Kidney epithelial cell (primary cell): Measurements from ENCODE around the gene CAVIN2. TPM values are rescaled to one million over a fixed set of nuclear protein-coding genes. Genes with fewer than 3 reads are reported as not detected.

ENCODE experiments used
- DNase-seq: peaks from one replicate; pipeline ENCODE4 v3.0.0-alpha.2; 2010; ENCODE audit warnings: low read depth
- H3K27me3 ChIP-seq: 2 replicates; pipeline ENCODE4 v1.6.0; 2011; ENCODE audit warnings: low read length; ENCODE audit not compliant: control insufficient read depth, insufficient read depth
- H3K36me3 ChIP-seq: 2 replicates; pipeline ENCODE4 v1.5.1; 2011; ENCODE audit warnings: low read length; ENCODE audit not compliant: control insufficient read depth, insufficient read depth
- H3K4me3 ChIP-seq: 2 replicates; pipeline ENCODE4 v1.5.1; 2011; ENCODE audit warnings: low read depth, mild to moderate bottlenecking, control low read depth, low read length
- total RNA-seq: library from RNA; depleted of rRNA; stranded (reverse); fragments of >200 nt; gene quantifications from 2 replicates; pipeline ENCODE4 v1.2.3, GENCODE V29; 2015
- TF ChIP-seq, protein P1 (sequence below): IDR thresholded peaks from 2 replicates; pipeline ENCODE4 v1.5.1; 2011; ENCODE audit warnings: mild to moderate bottlenecking, moderate library complexity, low read length, control low read depth, inconsistent platforms; ENCODE audit not compliant: insufficient read depth, poor library complexity, severe bottlenecking

The CAVIN2 gene
- total RNA-seq, 1 donor from 2014 or later = 0.21 TPM

DNA sequence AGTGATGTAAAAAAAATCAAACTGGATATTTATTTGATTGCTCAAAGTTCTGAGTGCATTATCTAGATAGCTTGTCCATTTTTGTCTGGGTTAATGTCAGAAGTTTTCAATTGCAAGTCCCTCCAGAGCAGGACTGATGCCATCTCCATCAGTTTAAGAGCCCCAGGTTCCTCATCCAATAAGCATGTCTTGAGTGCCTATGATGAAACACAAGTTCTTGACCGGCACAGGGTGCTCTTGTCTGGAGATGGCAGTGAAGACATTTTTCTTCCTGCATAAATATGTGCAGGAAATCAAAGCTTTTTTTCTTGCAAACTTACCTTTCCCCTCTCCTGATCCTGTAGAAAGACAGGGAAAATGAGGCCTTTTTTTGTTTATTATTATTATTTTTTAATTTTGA, 31.9 kb downstream of the CAVIN2 start:
- DNase-seq = no peak
- H3K36me3 ChIP-seq = no peaks in the 10 kb centered on the region
- TF ChIP-seq, protein P1, sequence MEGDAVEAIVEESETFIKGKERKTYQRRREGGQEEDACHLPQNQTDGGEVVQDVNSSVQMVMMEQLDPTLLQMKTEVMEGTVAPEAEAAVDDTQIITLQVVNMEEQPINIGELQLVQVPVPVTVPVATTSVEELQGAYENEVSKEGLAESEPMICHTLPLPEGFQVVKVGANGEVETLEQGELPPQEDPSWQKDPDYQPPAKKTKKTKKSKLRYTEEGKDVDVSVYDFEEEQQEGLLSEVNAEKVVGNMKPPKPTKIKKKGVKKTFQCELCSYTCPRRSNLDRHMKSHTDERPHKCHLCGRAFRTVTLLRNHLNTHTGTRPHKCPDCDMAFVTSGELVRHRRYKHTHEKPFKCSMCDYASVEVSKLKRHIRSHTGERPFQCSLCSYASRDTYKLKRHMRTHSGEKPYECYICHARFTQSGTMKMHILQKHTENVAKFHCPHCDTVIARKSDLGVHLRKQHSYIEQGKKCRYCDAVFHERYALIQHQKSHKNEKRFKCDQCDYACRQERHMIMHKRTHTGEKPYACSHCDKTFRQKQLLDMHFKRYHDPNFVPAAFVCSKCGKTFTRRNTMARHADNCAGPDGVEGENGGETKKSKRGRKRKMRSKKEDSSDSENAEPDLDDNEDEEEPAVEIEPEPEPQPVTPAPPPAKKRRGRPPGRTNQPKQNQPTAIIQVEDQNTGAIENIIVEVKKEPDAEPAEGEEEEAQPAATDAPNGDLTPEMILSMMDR = no peak
- H3K4me3 ChIP-seq = no peak overlapping the region
- H3K27me3 ChIP-seq = no peaks in the 10 kb centered on the region

DNA sequence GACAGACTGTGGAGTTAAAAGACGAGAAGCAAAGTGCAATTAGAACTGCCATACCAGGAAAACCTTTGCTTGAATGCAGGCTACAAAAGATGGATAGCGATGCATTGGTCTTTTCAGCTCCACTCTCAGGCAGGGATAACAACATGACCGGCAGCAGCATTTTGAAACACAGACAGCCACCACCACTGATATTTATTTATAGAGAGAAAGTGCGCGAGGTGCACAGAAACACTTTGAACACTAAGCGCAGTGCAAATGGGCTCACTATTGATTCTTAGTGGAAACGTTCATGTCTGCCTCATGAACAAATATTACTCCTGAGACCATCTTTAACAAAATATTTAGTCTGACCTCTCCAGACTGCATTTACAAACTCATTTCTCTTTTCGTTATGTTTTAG, 32.9 kb downstream of the CAVIN2 start:
- DNase-seq = no peak

DNA sequence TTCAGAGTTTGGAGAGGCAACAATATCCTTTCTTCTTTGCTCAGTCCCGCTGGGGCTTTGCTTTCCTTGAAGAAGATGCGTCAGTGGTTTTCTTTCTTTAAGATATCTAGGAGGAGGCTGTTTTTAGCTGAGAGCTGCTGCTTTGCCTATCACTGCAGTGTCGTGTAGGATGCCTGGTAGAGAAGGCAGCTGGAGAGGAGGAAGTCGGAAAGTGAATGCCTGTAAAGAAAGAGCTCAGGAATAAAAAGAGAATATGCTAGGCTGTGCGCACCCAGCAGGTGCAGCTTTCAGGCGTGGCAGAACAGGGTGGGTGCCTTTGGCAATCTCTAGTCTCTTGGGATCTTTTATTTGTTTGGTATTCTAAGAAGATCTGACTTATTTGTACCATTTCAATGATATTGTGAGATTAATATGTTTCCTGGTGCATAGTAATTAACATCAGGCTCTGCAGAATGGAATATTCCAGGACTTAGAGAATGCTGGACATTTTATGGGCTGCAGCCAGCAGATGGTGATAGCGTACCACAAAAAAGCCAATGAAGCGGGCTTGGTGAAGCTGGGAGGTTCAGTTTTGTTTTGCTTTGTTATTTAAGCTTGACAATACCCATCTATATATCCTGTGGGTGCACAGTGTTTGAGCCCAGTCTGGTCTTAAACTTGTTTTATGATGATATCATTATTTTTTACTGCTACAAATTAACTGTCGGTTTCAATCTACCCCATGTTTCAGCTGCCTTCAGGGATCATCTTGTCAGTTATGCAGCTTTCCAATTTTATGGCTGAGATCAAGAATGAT, 34.9 kb downstream of the CAVIN2 start:
- H3K27me3 ChIP-seq = no peaks in the 10 kb centered on the region
- TF ChIP-seq, protein P1 = peak; percentile 83
- no peaks in the 10 kb centered on the region for H3K36me3 ChIP-seq
- DNase-seq = no peak
- no peak overlapping the region for H3K4me3 ChIP-seq

More for the DNA sequence above, 32.9 kb downstream of the CAVIN2 start:
- Histone ChIP-seq H3K27me3 (no peaks in the 10 kb centered on the region), H3K36me3 (no peaks in the 10 kb centered on the region), H3K4me3 (no peak overlapping the region)
- TF ChIP-seq, protein P1 = no peak

DNA sequence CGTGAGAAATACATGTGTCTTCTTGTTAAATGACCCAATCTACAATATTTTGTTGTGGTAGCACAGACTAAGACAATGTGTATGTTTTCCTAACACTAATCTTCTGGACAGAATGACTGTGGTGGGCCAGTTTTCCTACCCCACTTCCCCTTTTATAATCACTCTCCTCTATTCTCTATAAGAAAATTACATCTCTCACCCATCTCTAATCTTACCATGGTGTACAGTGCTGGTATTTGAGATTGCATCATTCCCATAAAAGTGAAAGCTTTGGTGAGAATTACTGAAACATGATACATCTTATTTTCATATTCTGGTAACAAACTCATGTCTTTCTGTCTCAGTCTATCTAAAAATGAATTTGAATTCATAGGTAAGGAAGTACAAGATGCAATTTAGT, 40.5 kb downstream of the CAVIN2 start:
- no peak for DNase-seq
- Histone ChIP-seq H3K4me3 (no peak overlapping the region), H3K27me3 (no peaks in the 10 kb centered on the region), H3K36me3 (no peaks in the 10 kb centered on the region)
- TF ChIP-seq, protein P1 = no peak

DNA sequence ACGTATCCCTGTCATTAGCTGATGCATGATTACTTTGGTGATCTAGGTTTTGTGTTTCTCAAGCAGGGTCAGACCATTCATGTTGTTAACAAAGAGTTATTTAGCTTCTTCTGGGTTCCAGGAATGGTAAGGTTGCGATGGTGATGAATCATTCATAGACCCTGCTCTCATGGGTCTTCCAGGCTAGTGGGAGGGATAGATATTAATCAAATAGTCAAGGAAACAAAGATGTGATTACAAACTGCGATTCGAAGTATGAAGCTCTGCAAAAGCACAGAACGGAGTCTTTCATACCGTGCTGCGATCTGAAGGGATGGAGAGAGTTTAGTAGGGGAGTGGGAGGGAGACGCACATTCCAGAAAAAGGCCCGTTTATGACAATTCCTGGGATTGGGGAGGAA, 42.1 kb downstream of the CAVIN2 start:
- no peak for DNase-seq
- Histone ChIP-seq H3K27me3 (no peaks in the 10 kb centered on the region), H3K4me3 (no peak overlapping the region), H3K36me3 (no peaks in the 10 kb centered on the region)
- TF ChIP-seq, protein P1 = no peak

DNA sequence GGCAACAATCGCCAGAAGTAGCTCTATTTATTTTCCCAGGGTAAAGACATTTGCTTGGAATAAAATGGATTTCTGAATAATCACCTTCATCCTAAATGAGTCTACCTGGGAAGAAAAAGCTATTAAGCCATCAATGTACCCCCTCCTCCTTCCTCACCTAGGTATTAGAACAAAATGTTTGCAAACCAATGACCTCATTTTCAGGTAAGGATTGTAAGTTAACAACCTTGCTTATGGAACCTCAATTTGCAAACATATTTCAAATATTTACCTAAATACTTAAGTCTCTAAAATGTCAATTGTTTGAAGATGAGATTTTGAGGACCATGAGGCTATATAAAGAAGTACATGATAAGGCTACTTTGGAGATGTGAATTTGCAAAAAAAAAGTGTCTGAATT, 43.9 kb downstream of the CAVIN2 start:
- no peaks in the 10 kb centered on the region for H3K27me3 ChIP-seq
- DNase-seq = no peak
- TF ChIP-seq, protein P1 = no peak
- H3K4me3 ChIP-seq = no peak overlapping the region
- no peaks in the 10 kb centered on the region for H3K36me3 ChIP-seq
